T-helper 1 cell (primary cell): Measurements from ENCODE around the gene SLX4IP.

Source experiments
- DNase-seq, 5 donors: peaks; one replicate each; pipeline ENCODE4 v3.0.0-alpha.2; 2012 to 2020

The SLX4IP gene

GRCh38 chr20:10429443-10429981, 5.6 kb upstream of the SLX4IP start:
- no peak for DNase-seq

- DNase-seq = no peak
Observed at GRCh38 chr20:10430000-10430466, 5.1 kb upstream of the SLX4IP start.

- no peak for DNase-seq
Observed at GRCh38 chr20:10430704-10431103, 4.4 kb upstream of the SLX4IP start.

- no peak for DNase-seq
Observed at GRCh38 chr20:10432079-10432478, 3.0 kb upstream of the SLX4IP start.

GRCh38 chr20:10433014-10433622, 2.0 kb upstream of the SLX4IP start:
- DNase-seq = no peak

- peak; percentile 66 to 90 (median 81) for DNase-seq
Observed at GRCh38 chr20:10433623-10434466, 1.3 kb upstream of the SLX4IP start, which contains the start of gene MKKS. Gene MKKS, minus strand, starts transcription at chr20:10434222. Its CDS starts 20,708 bp downstream, at chr20:10413514.

GRCh38 chr20:10434467-10434831, 656 bp upstream of the SLX4IP start:
- DNase-seq = peak; percentile 42 to 89 (median 64)

- no peak for DNase-seq
Observed at GRCh38 chr20:10436053-10436699, 1.1 kb downstream of the SLX4IP start.

- peak in 1 of 5 donors; percentile 32 for DNase-seq
Observed at GRCh38 chr20:10438217-10438616, 3.1 kb downstream of the SLX4IP start.

GRCh38 chr20:10443936-10444335, 8.8 kb downstream of the SLX4IP start:
- no peak for DNase-seq

GRCh38 chr20:10445758-10446157, 10.7 kb downstream of the SLX4IP start:
- no peak for DNase-seq

GRCh38 chr20:10447028-10447427, 11.9 kb downstream of the SLX4IP start:
- peak in 4 of 5 donors; percentile 17 to 87 (median 20) for DNase-seq

- no peak for DNase-seq
Observed at GRCh38 chr20:10448270-10449156, 13.4 kb downstream of the SLX4IP start.

GRCh38 chr20:10449270-10449669, 14.2 kb downstream of the SLX4IP start:
- no peak for DNase-seq

GRCh38 chr20:10453241-10453640, 18.1 kb downstream of the SLX4IP start:
- DNase-seq = peak in 1 of 5 donors; percentile 65

- DNase-seq = no peak
Observed at GRCh38 chr20:10454151-10454750, 19.1 kb downstream of the SLX4IP start.

- no peak for DNase-seq
Observed at GRCh38 chr20:10461495-10461894, 26.4 kb downstream of the SLX4IP start.

GRCh38 chr20:10462516-10462915, 27.4 kb downstream of the SLX4IP start:
- no peak for DNase-seq

- DNase-seq = no peak
Observed at GRCh38 chr20:10463622-10464021, 28.5 kb downstream of the SLX4IP start.

- no peak for DNase-seq
Observed at GRCh38 chr20:10465135-10465534, 30.0 kb downstream of the SLX4IP start.

GRCh38 chr20:10466325-10466724, 31.2 kb downstream of the SLX4IP start:
- no peak for DNase-seq

GRCh38 chr20:10466855-10467254, 31.8 kb downstream of the SLX4IP start:
- DNase-seq = no peak
